ENCODE measurements around the gene SEPTIN12.

GRCh38 chr16:4790261-4790660, 2.1 kb upstream of the SEPTIN12 start:
- no peak for TF ChIP-seq POLR2A (IDR thresholded peaks at IDR 0.05; ENCODE audit: low read length)
- TF ChIP-seq GATA1 (IDR thresholded peaks at IDR 0.05; ENCODE audit: low read depth, low read length), result no peak

Measured in erythroblast (primary cell).